K562 (cell line): ENCODE measurements around the gene MYBPC3. TPM values are rescaled to one million over a fixed set of nuclear protein-coding genes. Genes with fewer than 3 reads are reported as not detected.

ENCODE experiments used
- ATF2 ChIP-seq: sonication (generic); formaldehyde crosslinking; IDR thresholded peaks from 2 replicates; pipeline ENCODE4 v1.8.1; 2022; ENCODE audit warnings: missing genetic modification reagents
- BCL6 ChIP-seq: fragments of 250-450 bp; sonication (Bioruptor Pico); IDR thresholded peaks from 2 replicates; pipeline ENCODE4 v1.4.0; 2020
- BMI1 ChIP-seq: fragments of 150-350 bp; IDR thresholded peaks from 2 replicates; pipeline ENCODE4 v1.6.1; 2014; ENCODE audit warnings: low read length
- CBFB ChIP-seq: sonication (generic); formaldehyde crosslinking; IDR thresholded peaks from 2 replicates; pipeline ENCODE4 v1.4.0; 2020; ENCODE audit warnings: mild to moderate bottlenecking, missing genetic modification reagents
- IRF9 ChIP-seq: fragments of 450-650 bp; IDR thresholded peaks from 2 replicates; pipeline ENCODE4 v1.6.1; 2016; ENCODE audit warnings: missing biosample characterization, missing genetic modification characterization
- MBD1 ChIP-seq: fragments of 250-450 bp; sonication (Bioruptor Pico); IDR thresholded peaks from 2 replicates; pipeline ENCODE4 v1.8.0; 2022; ENCODE audit warnings: inconsistent platforms
- MYNN ChIP-seq, 2 experiments: sonication (generic); formaldehyde crosslinking in 1 of 2; IDR thresholded peaks; 2 replicates each; pipeline versions ENCODE4 v1.5.0 to v1.6.1; 2016 to 2020; ENCODE audit warnings: antibody characterized with exemption in 1 of 2, missing genetic modification reagents in 1 of 2
- NFRKB ChIP-seq: fragments of 450-650 bp; IDR thresholded peaks from 2 replicates; pipeline ENCODE4 v1.6.1; 2016; ENCODE audit warnings: low read depth
- NR0B1 ChIP-seq: fragments of 450-650 bp; IDR thresholded peaks from one replicate; pipeline ENCODE4 v1.6.1; 2018; ENCODE audit warnings: mild to moderate bottlenecking, moderate library complexity; ENCODE audit not compliant: partially characterized antibody
- PATZ1 ChIP-seq: fragments of 250-450 bp; sonication (Bioruptor Pico); IDR thresholded peaks from 2 replicates; pipeline ENCODE4 v1.5.0; 2020; ENCODE audit warnings: mild to moderate bottlenecking, borderline replicate concordance
- PREB ChIP-seq: sonication (generic); formaldehyde crosslinking; IDR thresholded peaks from 2 replicates; pipeline ENCODE4 v1.8.1; 2023; ENCODE audit warnings: mild to moderate bottlenecking, missing genetic modification reagents
- SMAD2 ChIP-seq: fragments of 150-350 bp; IDR thresholded peaks from 2 replicates; pipeline ENCODE4 v1.6.1; 2014; ENCODE audit warnings: low read depth, mild to moderate bottlenecking, low read length
- SMAD3 ChIP-seq: fragments of 450-650 bp; formaldehyde crosslinking; conservative IDR thresholded peaks from 2 replicates; pipeline ENCODE4 v1.4.0; 2020; ENCODE audit warnings: mild to moderate bottlenecking
- TAF7 ChIP-seq: fragments of 450-650 bp; IDR thresholded peaks from 2 replicates; pipeline ENCODE4 v1.6.1; 2016; ENCODE audit warnings: missing genetic modification characterization, missing compliant biosample characterization
- TRIM25 ChIP-seq: fragments of 450-650 bp; IDR thresholded peaks from 2 replicates; pipeline ENCODE4 v1.7.0; 2016; ENCODE audit warnings: borderline replicate concordance
- USF2 ChIP-seq: sonication (generic); formaldehyde crosslinking; IDR thresholded peaks from 2 replicates; pipeline ENCODE4 v1.5.0; 2020; ENCODE audit warnings: missing genetic modification reagents
- polyA plus RNA-seq, 8 experiments: library from polyadenylated mRNA; depleted of rRNA in 4 of 8; stranded (reverse) in 5 of 8; unstranded in 3 of 8; fragments of >200 nt; fragmentation: Nextera tagmentation in 2 of 8; fragmentation: Illumina TruSeq in 1 of 8; extraction: Ambion mirVana in 2 of 8; extraction: Trizol in 1 of 8; gene quantifications; 2 replicates each; pipeline versions ENCODE4 v1.2.1 to v1.2.3, GENCODE V29; 2011 to 2014; ENCODE audit warnings: inconsistent platforms in 1 of 8, missing spikeins in 1 of 8
- total RNA-seq, 7 experiments: library from RNA; depleted of rRNA in 6 of 7; stranded (reverse); fragments of >200 nt in 6 of 7; fragmentation: Illumina TruSeq in 2 of 7; extraction: Trizol in 2 of 7; gene quantifications; 2 replicates each; pipeline versions ENCODE4 v1.2.1 to v1.2.3, GENCODE V29; 2011 to 2021; ENCODE audit warnings: low replicate concordance in 1 of 7

The MYBPC3 gene
- total and polyA plus RNA-seq, 9 of the 15 experiments (the other 6 are each of a cell fraction or from before 2014, with no cell fraction given), result 0.01 TPM; not detected in 8

GRCh38 chr11:47337229-47337924 is 15.1 kb downstream of the MYBPC3 start (continued):
- no peak for TF ChIP-seq PATZ1
- TF ChIP-seq USF2 (CRISPR knock-in tag), result no peak
- no peak for TF ChIP-seq MYNN (IDR thresholded peaks at IDR 0.05)
- no peak for TF ChIP-seq MYNN (CRISPR knock-in tag; IDR thresholded peaks at IDR 0.05)
- no peak for TF ChIP-seq SMAD2
- no peak for TF ChIP-seq ATF2 (CRISPR knock-in tag)
- no peak for TF ChIP-seq CBFB (CRISPR knock-in tag)
- no peak for TF ChIP-seq TAF7
- no peak for TF ChIP-seq NFRKB
- TF ChIP-seq BMI1, result no peak
- no peak for TF ChIP-seq BCL6
- no peak for TF ChIP-seq IRF9 (tag)
- no peak for TF ChIP-seq PREB
- no peak for TF ChIP-seq TRIM25
- no peak for TF ChIP-seq SMAD3 (CRISPR knock-in tag)
- no peak for TF ChIP-seq NR0B1
- no peak for TF ChIP-seq MBD1 (CRISPR knock-in tag)
